Adipocyte (in vitro differentiated cells): ENCODE measurements around the gene TBL1Y.
"Not testable (repeated sequence)": the region's sequence is repeated elsewhere in the genome, so short reads cannot be mapped to it uniquely, and the experiment has no call there.

Experiments
- DNase-seq: peaks from one replicate; pipeline ENCODE4 v3.0.0-alpha.2; 2015; ENCODE audit warnings: low read depth
- H3K27me3 ChIP-seq: replicated peaks from 2 replicates; pipeline ENCODE4 v1.7.0; 2013; ENCODE audit warnings: mild to moderate bottlenecking, low read length, moderate library complexity; ENCODE audit not compliant: control insufficient read depth, insufficient read depth
- H3K36me3 ChIP-seq: 2 replicates; pipeline ENCODE4 v1.7.0; 2013; ENCODE audit warnings: low read length, mild to moderate bottlenecking, moderate library complexity; ENCODE audit not compliant: control insufficient read depth, insufficient read depth, severe bottlenecking
- H3K4me1 ChIP-seq: 2 replicates; pipeline ENCODE4 v1.7.0; 2013; ENCODE audit warnings: mild to moderate bottlenecking, low read length, moderate library complexity; ENCODE audit not compliant: control insufficient read depth, insufficient read depth
- H3K4me3 ChIP-seq: 2 replicates; pipeline ENCODE4 v1.7.0; 2013; ENCODE audit warnings: mild to moderate bottlenecking, low read length, moderate library complexity
- H3K9ac ChIP-seq: 2 replicates; pipeline ENCODE4 v1.7.0; 2013; ENCODE audit warnings: mild to moderate bottlenecking, low read length, moderate library complexity
- H3K9me3 ChIP-seq: 2 replicates; pipeline ENCODE4 v1.7.0; 2013; ENCODE audit warnings: mild to moderate bottlenecking, low read length, moderate library complexity; ENCODE audit not compliant: control insufficient read depth

The TBL1Y gene

GRCh38 chrY:7008578-7009355 is 98.3 kb downstream of the TBL1Y start:
- Histone ChIP-seq H3K4me3 (no peak overlapping the region), H3K9me3 (no peaks in the 10 kb centered on the region), H3K4me1 (no peaks in the 10 kb centered on the region), H3K9ac (no peak overlapping the region), H3K27me3 (no peaks in the 10 kb centered on the region), H3K36me3 (no peaks in the 10 kb centered on the region)
- DNase-seq, result no peak

DNA sequence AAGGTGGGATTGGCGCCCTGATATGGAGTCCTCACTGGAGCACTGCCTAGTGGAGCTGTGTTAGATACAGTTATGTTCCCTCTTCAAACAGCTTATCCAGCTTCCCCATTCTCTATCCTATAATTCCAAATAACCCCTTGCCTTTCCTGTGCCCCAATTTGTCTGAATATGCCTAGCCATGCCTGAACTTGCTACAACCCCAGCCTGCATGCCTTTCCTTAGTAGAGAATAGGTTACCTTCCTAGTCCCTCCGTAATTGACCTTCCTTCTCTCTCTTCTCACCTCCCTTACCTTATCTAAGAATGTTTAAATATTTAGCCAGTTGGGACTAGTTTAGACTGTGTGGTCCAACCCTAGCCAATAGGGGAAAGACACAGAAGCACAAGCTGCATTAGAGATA is 102.6 kb downstream of the TBL1Y start:
- no peaks in the 10 kb centered on the region for H3K27me3 ChIP-seq

DNA sequence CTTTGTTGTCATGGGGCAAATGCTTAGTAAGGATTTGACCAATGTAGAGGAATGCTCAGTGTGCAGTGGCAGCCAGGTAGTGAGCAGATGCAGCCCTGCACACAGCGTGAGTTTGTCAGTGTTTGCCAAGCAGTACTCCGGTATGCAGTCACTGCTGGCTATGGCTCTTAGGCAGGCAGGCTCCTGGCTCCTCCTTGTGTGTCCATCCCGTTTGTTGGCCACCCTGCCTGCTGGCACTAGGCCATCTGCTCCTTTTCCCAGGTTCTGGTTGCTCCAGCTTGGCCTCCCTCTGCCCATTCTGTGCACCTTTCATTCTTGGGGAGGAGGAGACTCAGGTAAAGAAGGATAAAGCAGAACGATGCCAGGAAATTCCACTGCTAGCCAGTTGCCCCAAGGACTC is 106.0 kb downstream of the TBL1Y start:
- Histone ChIP-seq H3K9me3 (no peaks in the 10 kb centered on the region), H3K9ac (no peak overlapping the region), H3K27me3 (no peaks in the 10 kb centered on the region), H3K4me3 (no peak overlapping the region), H3K36me3 (no peaks in the 10 kb centered on the region), H3K4me1 (no peaks in the 10 kb centered on the region)
- no peak for DNase-seq

More for the DNA sequence above, 102.6 kb downstream of the TBL1Y start:
- Histone ChIP-seq H3K4me3 (no peak overlapping the region), H3K9me3 (no peaks in the 10 kb centered on the region), H3K9ac (no peak overlapping the region), H3K4me1 (no peaks in the 10 kb centered on the region), H3K36me3 (no peaks in the 10 kb centered on the region)
- no peak for DNase-seq

DNA sequence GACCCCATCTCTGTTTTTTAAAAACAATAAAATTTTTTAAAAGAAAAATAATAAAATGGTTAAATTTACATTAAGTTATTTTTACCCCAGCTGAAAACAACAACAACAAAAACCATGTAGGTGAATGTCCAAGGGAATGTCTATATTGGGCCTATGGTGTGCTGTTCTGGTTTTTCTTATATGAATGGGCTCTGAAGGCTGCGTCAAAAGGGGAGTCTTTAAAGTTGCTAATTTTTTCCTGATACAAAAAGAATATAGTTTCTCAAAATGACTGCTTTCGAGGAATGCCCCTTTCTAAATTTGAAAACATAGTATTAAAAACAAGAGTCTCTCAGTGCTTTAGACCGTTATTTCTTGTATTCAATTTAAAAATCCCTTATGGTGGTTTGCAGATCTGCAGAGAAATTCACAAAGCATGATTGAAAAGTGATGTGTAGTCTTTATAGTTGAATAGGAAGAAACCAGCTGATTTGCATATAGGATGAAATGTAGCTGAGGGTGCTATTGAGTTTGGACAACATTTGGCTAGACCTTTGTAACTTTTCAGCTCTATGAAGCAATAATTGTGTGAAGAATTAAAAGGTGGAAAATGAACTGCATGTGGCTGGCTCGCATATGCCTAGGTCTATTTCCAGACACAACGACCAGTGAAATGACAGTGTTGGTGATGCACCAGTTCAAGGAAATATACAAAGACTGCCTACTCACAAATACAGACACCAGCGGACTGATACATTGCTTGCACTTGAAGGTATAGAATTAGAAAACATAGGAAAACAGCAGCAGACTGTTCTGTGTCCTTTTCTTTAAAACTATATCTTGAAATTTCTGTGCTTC is 107.0 kb downstream of the TBL1Y start:
- no peak overlapping the region for H3K9ac ChIP-seq
- no peaks in the 10 kb centered on the region for H3K9me3 ChIP-seq

GRCh38 chrY:7039037-7039436 is 128.5 kb downstream of the TBL1Y start:
- H3K27me3 ChIP-seq, result no peaks in the 10 kb centered on the region
- H3K4me1 ChIP-seq, result no peaks in the 10 kb centered on the region
- H3K9ac ChIP-seq, result no peak overlapping the region
- no peak overlapping the region for H3K4me3 ChIP-seq
- DNase-seq, result no peak
- no peaks in the 10 kb centered on the region for H3K9me3 ChIP-seq
- no peaks in the 10 kb centered on the region for H3K36me3 ChIP-seq

More for the DNA sequence above, 107.0 kb downstream of the TBL1Y start:
- DNase-seq, result no peak
- Histone ChIP-seq H3K4me1 (no peaks in the 10 kb centered on the region), H3K36me3 (no peaks in the 10 kb centered on the region), H3K4me3 (no peak overlapping the region), H3K27me3 (no peaks in the 10 kb centered on the region)

DNA sequence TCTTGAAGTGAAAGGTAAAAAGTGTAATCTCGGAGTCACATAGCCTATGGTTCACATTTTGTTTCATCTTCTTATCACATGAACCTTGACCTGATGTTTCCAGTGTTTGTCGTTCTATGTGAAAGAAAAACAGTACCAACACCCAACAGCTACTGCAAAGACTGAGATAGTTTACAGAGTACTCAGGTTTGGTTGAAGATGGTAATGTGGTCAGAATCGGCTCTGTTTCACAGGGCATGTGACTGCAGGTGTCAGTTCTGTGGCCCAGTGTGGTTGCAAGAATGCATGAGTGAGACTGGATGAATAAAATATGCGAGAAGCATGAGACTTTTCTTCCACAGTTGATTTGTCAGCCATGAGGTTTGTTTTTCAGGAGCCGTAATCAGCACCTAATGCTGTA is 130.2 kb downstream of the TBL1Y start:
- H3K9ac ChIP-seq, result no peak overlapping the region
- no peaks in the 10 kb centered on the region for H3K36me3 ChIP-seq
- no peaks in the 10 kb centered on the region for H3K27me3 ChIP-seq
- no peaks in the 10 kb centered on the region for H3K9me3 ChIP-seq
- no peak overlapping the region for H3K4me3 ChIP-seq
- DNase-seq, result no peak
- no peaks in the 10 kb centered on the region for H3K4me1 ChIP-seq

DNA sequence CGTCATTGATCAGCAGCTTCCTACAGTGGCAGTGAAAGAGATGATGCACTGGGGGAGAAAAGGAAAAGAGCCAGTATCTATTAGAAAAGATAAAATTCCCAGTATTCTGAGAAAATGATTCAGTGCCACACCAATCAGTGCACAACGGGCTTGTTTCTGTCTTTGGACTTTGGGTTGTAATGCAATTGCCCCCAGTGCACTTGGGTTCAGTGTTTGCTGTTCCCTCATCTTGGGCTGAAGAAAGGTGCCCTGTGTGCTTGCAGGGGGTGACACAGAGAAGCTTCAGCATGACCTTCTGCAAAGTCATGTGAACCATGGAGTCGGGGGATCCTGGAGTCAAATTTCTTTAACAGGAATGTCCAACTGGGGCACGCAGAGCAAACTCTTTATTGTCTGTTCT is 131.5 kb downstream of the TBL1Y start:
- Histone ChIP-seq H3K4me3 (no peak overlapping the region), H3K27me3 (no peaks in the 10 kb centered on the region), H3K9ac (no peak overlapping the region), H3K9me3 (no peaks in the 10 kb centered on the region), H3K4me1 (no peaks in the 10 kb centered on the region), H3K36me3 (no peaks in the 10 kb centered on the region)
- DNase-seq, result no peak

DNA sequence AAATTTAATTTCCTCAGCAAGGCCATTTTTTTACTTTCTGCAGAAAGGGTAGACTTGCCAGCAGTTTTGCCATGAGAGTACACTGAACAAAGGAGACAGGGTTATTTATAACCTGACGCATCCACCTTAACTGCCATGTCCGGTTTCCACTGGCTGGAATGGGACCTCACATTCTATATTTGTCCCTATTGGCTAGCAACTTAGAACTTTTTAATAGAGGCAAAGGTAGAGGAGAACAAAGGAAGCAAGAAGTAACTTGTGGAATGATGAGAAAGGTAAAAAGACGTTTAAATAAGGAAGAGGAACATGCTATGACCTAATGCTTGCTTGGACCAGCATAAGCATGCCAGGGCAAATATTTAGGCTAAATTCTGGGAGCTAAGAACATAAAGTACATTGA is 142.0 kb downstream of the TBL1Y start:
- H3K4me3 ChIP-seq, H3K9me3 ChIP-seq, H3K27me3 ChIP-seq, H3K36me3 ChIP-seq, H3K9ac ChIP-seq, H3K4me1 ChIP-seq, DNase-seq: not testable (repeated sequence)

DNA sequence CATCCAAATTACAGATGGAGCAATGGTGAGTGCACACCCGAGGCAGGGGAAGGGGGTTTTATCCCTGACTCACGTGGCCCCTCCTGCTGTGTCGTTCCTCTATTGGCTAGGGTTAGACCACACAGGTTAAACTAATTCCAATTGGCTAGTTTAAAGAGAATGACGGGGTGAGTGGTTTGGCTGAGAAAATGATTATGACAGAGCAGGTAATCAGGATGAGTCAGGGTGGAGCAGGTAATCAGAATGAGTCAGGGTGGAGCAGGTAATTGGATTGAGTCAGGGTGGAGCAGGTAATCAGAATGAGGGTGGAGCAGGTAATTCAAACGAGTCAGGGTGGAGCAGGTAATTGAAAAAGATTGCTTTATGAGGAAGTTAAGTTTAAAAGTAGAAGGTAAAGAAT is 146.4 kb downstream of the TBL1Y start:
- H3K4me1 ChIP-seq, result no peaks in the 10 kb centered on the region
- DNase-seq, result no peak

DNA sequence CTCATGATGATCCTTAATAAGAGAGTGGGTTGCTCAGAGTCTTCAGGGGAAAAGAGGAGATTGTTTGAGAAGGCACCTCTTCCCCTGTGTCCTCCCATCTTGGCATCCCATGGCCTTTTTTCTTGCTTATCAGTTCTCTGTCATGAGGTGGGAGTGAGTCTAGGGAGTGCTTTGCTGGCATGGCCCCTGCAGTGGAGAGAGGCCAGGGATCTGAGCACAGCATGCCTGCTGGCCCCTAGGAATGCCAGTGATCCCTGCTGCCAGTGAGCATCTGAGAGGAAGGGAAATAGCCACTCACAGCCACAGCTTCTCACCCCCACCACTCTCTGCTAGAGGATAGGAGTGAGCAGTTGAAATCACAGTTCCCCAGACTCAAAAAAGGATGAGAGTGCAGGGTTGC is 168.2 kb downstream of the TBL1Y start:
- H3K4me1 ChIP-seq, result no peaks in the 10 kb centered on the region
- H3K36me3 ChIP-seq, result no peaks in the 10 kb centered on the region
- no peak for DNase-seq
- H3K9ac ChIP-seq, result no peak overlapping the region
- no peaks in the 10 kb centered on the region for H3K9me3 ChIP-seq
- H3K27me3 ChIP-seq, result no peaks in the 10 kb centered on the region
- no peak overlapping the region for H3K4me3 ChIP-seq

More for the DNA sequence above, 146.4 kb downstream of the TBL1Y start:
- Histone ChIP-seq H3K27me3 (no peaks in the 10 kb centered on the region), H3K36me3 (no peaks in the 10 kb centered on the region), H3K9ac (no peak overlapping the region), H3K9me3 (no peaks in the 10 kb centered on the region), H3K4me3 (no peak overlapping the region)

DNA sequence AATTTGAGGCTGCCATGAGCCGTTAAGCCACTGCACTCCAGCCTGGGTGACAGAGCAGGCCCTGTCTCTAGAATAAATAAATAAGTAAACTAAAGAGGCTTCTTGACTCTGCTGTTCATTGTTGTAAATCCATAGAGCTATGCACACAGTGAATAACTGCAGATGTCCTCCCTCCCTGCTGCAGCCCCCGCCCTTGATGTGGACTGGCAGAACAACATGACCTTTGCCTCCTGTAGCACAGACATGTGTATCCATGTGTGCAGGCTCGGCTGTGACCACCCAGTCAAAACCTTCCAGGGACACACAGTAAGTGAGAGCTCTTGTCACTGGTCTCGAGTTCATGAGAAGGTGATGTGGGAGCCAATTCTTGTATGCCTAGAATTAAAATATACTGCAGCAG is 170.1 kb downstream of the TBL1Y start:
- not testable (repeated sequence) for H3K36me3 ChIP-seq

More for the DNA sequence above, 170.1 kb downstream of the TBL1Y start:
- DNase-seq, H3K9ac ChIP-seq, H3K4me3 ChIP-seq, H3K27me3 ChIP-seq, H3K4me1 ChIP-seq, H3K9me3 ChIP-seq: not testable (repeated sequence)
